Heart right ventricle (tissue), 16 donors: ENCODE measurements around the gene UBE2J1. TPM values are rescaled to one million over a fixed set of nuclear protein-coding genes. Genes with fewer than 3 reads are reported as not detected.

Source experiments
- ATAC-seq, 8 donors: fragments of 200-7000 bp; cut with Tn5 transposase; one replicate each; pipeline ENCODE4 v1.9.1; 2020; ENCODE audit warnings: mild to moderate bottlenecking in 8 of 8, moderate library complexity in 8 of 8, moderate number of reproducible peaks in 1 of 8
- DNase-seq, 2 donors: peaks; one replicate each; pipeline ENCODE4 v3.0.0-alpha.2; 2020
- H3K27ac ChIP-seq, 10 donors: fragments of 200-600 bp; sonication (generic) in 2 of 10; one replicate each; pipeline versions ENCODE4 v1.5.0 to v1.8.0; 2020 to 2022; ENCODE audit warnings: mild to moderate bottlenecking in 3 of 10
- H3K27me3 ChIP-seq, 7 donors: fragments of 200-600 bp; one replicate each; pipeline ENCODE4 v1.8.0; 2021 to 2022; ENCODE audit warnings: mild to moderate bottlenecking in 2 of 7
- H3K36me3 ChIP-seq, 9 donors: fragments of 200-600 bp; sonication (generic) in 1 of 9; one replicate each; pipeline versions ENCODE4 v1.5.0 to v1.8.0; 2020 to 2022; ENCODE audit warnings: mild to moderate bottlenecking in 2 of 9
- H3K4me1 ChIP-seq, 9 donors: fragments of 200-600 bp; sonication (generic) in 1 of 9; one replicate each; pipeline versions ENCODE4 v1.5.0 to v1.8.0; 2020 to 2022; ENCODE audit warnings: mild to moderate bottlenecking in 4 of 9
- H3K4me3 ChIP-seq, 10 donors: fragments of 200-600 bp; sonication (generic) in 2 of 10; one replicate each; pipeline versions ENCODE4 v1.5.0 to v1.8.0; 2020 to 2022; ENCODE audit warnings: mild to moderate bottlenecking in 7 of 10, moderate library complexity in 2 of 10
- H3K9me3 ChIP-seq, 11 donors: fragments of 200-600 bp in 10 of 11; sonication (generic) in 2 of 11; one replicate each; pipeline versions ENCODE4 v1.5.0 to v1.8.0; 2013 to 2022; ENCODE audit warnings: mild to moderate bottlenecking in 2 of 11, control low read depth in 1 of 11, moderate library complexity in 1 of 11
- CTCF ChIP-seq, 9 donors: fragments of 200-600 bp; sonication (generic) in 2 of 9; IDR thresholded peaks; one replicate each; pipeline versions ENCODE4 v1.5.0 to v1.8.0; 2021 to 2022; ENCODE audit warnings: antibody characterized with exemption in 9 of 9, mild to moderate bottlenecking in 5 of 9, moderate library complexity in 1 of 9
- WGBS, 2 donors: extraction: QIAGEN DNeasy Blood & Tissue Kit; methylation state at CpG; one replicate each; pipeline ENCODE4 v1.1.7; 2013; ENCODE audit warnings: inconsistent platforms in 1 of 2; 5-methylcytosine and 5-hydroxymethylcytosine counted together
- intact Hi-C, 10 donors: fragments of 100-400 bp; cut with DNase I; formaldehyde crosslinking; loops; one replicate each; pipeline versions ENCODE4 v1.11.1 to v1.14.2; 2022
- polyA plus RNA-seq, 2 donors: library from polyadenylated mRNA; stranded (reverse); fragments of 200-250 nt; gene quantifications; one replicate each; pipeline ENCODE4 v1.2.3, GENCODE V29; 2013
- total RNA-seq, 10 donors: library from RNA; stranded (reverse); fragmentation: NEBNext Ultra II Directional in 3 of 10; extraction: Animal tissue kit (Norgen Biotek cat#: 25700) in 3 of 10; gene quantifications; one replicate each; pipeline versions ENCODE4 v1.2.1 to v1.2.4, GENCODE V29; 2021 to 2023
- donor health status: Arrhythmogenic right ventricular cardiomyopathy.
- donor health status: ischemic (EF 13 %, LVEDD 7.1; RV severe dilation, severe dysfunction).
- donor health status: healthy with polysubstance abuse.
- donor health status: DM: no; HTN: yes; CAD: no.
- donor health status: DM: no; HTN: no; CAD: no.
- donor health status: ischemic (EF 25% LVEDD 6.9; RV normal size, moderate dysfunction).
- donor health status: ischemic (EF 25% LVEDD 5.7; RV mildly dilated, moderate dysfunction).
- donor health status: healthy.
- donor health status: DM: yes; HTN: yes; CAD: no.
- donor health status: Ischemic cardiomyopathy.
- donor health status: ischemic (EF 35%, LVEDD 5.7; RV mildly dilated, moderate dysfunction).
- donor health status: nonischemic (EF 11% LVEDD 7.7; RV severe dilation, severe dysfunction).
- donor health status: DM: yes; HTN: yes; CAD: no.
- donor health status: PGD.
- donor health status: ischemic (EF 29% LVEDD 5.4; RV normal size, mild dysfunction).
- donor health status: nonischemic (EF 23%, LVEDD 6.1; RV moderate dilation, normal function).

UBE2J1 gene
- total and polyA plus RNA-seq, 12 donors: 9.9 to 23.9 (median 14.1) TPM

- Histone ChIP-seq H3K27ac (peak overlapping the region in 6 of 10 donors; percentile 2 to 48 (median 24)), H3K36me3 (peaks cover 0 to 12% (median 0%) of the 10 kb centered on the region in 9 donors), H3K4me3 (no peak overlapping the region), H3K9me3 (no peaks in the 10 kb centered on the region), H3K27me3 (no peaks in the 10 kb centered on the region), H3K4me1 (peaks cover 0 to 37% (median 30%) of the 10 kb centered on the region in 9 donors)
- WGBS, 2 donors: 50 to 52% methylated on average over 3 of the region's 3 CpGs
- TF ChIP-seq CTCF (IDR thresholded peaks at IDR 0.05): no peak
- intact Hi-C loops: loop anchor here in 7 of 10 donors (5.0 to 10.0 kb wide), 3 partner anchors 40 to 390 kb away; partner anchors contain the start of gene RRAGD (in 5 of the 7)
- no peak for DNase-seq
- no peak for ATAC-seq
Observed at GRCh38 chr6:89372506-89372901, 20.0 kb upstream of the UBE2J1 start.

- 27 to 31% methylated on average over 8 of the region's 8 CpGs for WGBS, 2 donors
- Histone ChIP-seq H3K36me3 (peaks cover 0 to 7% (median 0%) of the 10 kb centered on the region in 9 donors), H3K27me3 (no peaks in the 10 kb centered on the region), H3K4me3 (no peak overlapping the region), H3K27ac (peak overlapping the region in 6 of 10 donors; percentile 2 to 48 (median 24)), H3K9me3 (no peaks in the 10 kb centered on the region), H3K4me1 (peaks cover 0 to 37% (median 30%) of the 10 kb centered on the region in 9 donors)
- ATAC-seq (peak; percentile 82 to 93 (median 88)), DNase-seq (peak; percentile 73 to 76)
- intact Hi-C loops: loop anchor here in 8 of 10 donors (2.0 to 10.0 kb wide), 5 partner anchors 40 to 390 kb away; partner anchors contain the start of gene RRAGD (in 5 of the 8)
- TF ChIP-seq CTCF (IDR thresholded peaks at IDR 0.05): peak; percentile 82 to 99 (median 96)
Observed at GRCh38 chr6:89371849-89372505, 19.5 kb upstream of the UBE2J1 start.

- no peaks in the 10 kb centered on the region for H3K27me3 ChIP-seq
- ATAC-seq (peak; percentile 49 to 84 (median 78)), DNase-seq (peak; percentile 47 to 71)
- H3K36me3 ChIP-seq: peaks cover 0 to 5% (median 0%) of the 10 kb centered on the region in 9 donors
- no peak overlapping the region for H3K4me3 ChIP-seq
- TF ChIP-seq CTCF (IDR thresholded peaks at IDR 0.05): peak; percentile 24 to 83 (median 57)
- no peaks in the 10 kb centered on the region for H3K9me3 ChIP-seq
- H3K27ac ChIP-seq: peak overlapping the region in 4 of 10 donors; percentile 9 to 45 (median 42)
- WGBS, 2 donors: 2 to 4% methylated on average over 7 of the region's 7 CpGs
- intact Hi-C loops: loop anchor here in 8 of 10 donors (1.0 to 10.0 kb wide), 9 partner anchors 57 to 387 kb away; partner anchors contain the start of gene SRSF12 (in 1 of the 8)
- H3K4me1 ChIP-seq: peaks cover 0 to 46% (median 35%) of the 10 kb centered on the region in 9 donors
Observed at GRCh38 chr6:89368999-89369398, 16.5 kb upstream of the UBE2J1 start.

- no peaks in the 10 kb centered on the region for H3K9me3 ChIP-seq
- DNase-seq: peak; percentile 39 to 59
- peak; percentile 64 to 87 (median 80) for TF ChIP-seq CTCF (IDR thresholded peaks at IDR 0.05)
- H3K27ac ChIP-seq: no peak overlapping the region
- intact Hi-C loops: loop anchor here in 8 of 10 donors (1.0 to 10.0 kb wide), 9 partner anchors 56 to 386 kb away; partner anchors contain the start of gene SRSF12 (in 1 of the 8)
- ATAC-seq: peak in 7 of 8 donors; percentile 33 to 77 (median 58)
- H3K4me1 ChIP-seq: peaks cover 0 to 46% (median 35%) of the 10 kb centered on the region in 9 donors
- WGBS, 2 donors: 40 to 41% methylated on average over 6 of the region's 6 CpGs
- no peak overlapping the region for H3K4me3 ChIP-seq
- H3K36me3 ChIP-seq: peaks cover 0 to 5% (median 0%) of the 10 kb centered on the region in 9 donors
- no peaks in the 10 kb centered on the region for H3K27me3 ChIP-seq
Observed at GRCh38 chr6:89368107-89368506, 15.6 kb upstream of the UBE2J1 start.
